Heart right ventricle (tissue), 16 donors: ENCODE data around the gene HRNR. TPM values are rescaled to one million over a fixed set of nuclear protein-coding genes. Genes with fewer than 3 reads are reported as not detected.
A peak's percentile ranks its signal among the peaks of the same experiment; 100 is the strongest.

ENCODE experiments used
- ATAC-seq, 8 donors: fragments of 200-7000 bp; cut with Tn5 transposase; one replicate each; pipeline ENCODE4 v1.9.1; 2020; ENCODE audit warnings: mild to moderate bottlenecking in 8 of 8, moderate library complexity in 8 of 8, moderate number of reproducible peaks in 1 of 8
- DNase-seq, 2 donors: peaks; one replicate each; pipeline ENCODE4 v3.0.0-alpha.2; 2020
- H3K27ac ChIP-seq, 10 donors: fragments of 200-600 bp; sonication (generic) in 2 of 10; one replicate each; pipeline versions ENCODE4 v1.5.0 to v1.8.0; 2020 to 2022; ENCODE audit warnings: mild to moderate bottlenecking in 3 of 10
- H3K27me3 ChIP-seq, 7 donors: fragments of 200-600 bp; one replicate each; pipeline ENCODE4 v1.8.0; 2021 to 2022; ENCODE audit warnings: mild to moderate bottlenecking in 2 of 7
- H3K36me3 ChIP-seq, 9 donors: fragments of 200-600 bp; sonication (generic) in 1 of 9; one replicate each; pipeline versions ENCODE4 v1.5.0 to v1.8.0; 2020 to 2022; ENCODE audit warnings: mild to moderate bottlenecking in 2 of 9
- H3K4me1 ChIP-seq, 9 donors: fragments of 200-600 bp; sonication (generic) in 1 of 9; one replicate each; pipeline versions ENCODE4 v1.5.0 to v1.8.0; 2020 to 2022; ENCODE audit warnings: mild to moderate bottlenecking in 4 of 9
- H3K4me3 ChIP-seq, 10 donors: fragments of 200-600 bp; sonication (generic) in 2 of 10; one replicate each; pipeline versions ENCODE4 v1.5.0 to v1.8.0; 2020 to 2022; ENCODE audit warnings: mild to moderate bottlenecking in 7 of 10, moderate library complexity in 2 of 10
- H3K9me3 ChIP-seq, 11 donors: fragments of 200-600 bp in 10 of 11; sonication (generic) in 2 of 11; one replicate each; pipeline versions ENCODE4 v1.5.0 to v1.8.0; 2013 to 2022; ENCODE audit warnings: mild to moderate bottlenecking in 2 of 11, control low read depth in 1 of 11, moderate library complexity in 1 of 11
- CTCF ChIP-seq, 9 donors: fragments of 200-600 bp; sonication (generic) in 2 of 9; IDR thresholded peaks; one replicate each; pipeline versions ENCODE4 v1.5.0 to v1.8.0; 2021 to 2022; ENCODE audit warnings: antibody characterized with exemption in 9 of 9, mild to moderate bottlenecking in 5 of 9, moderate library complexity in 1 of 9
- WGBS, 2 donors: extraction: QIAGEN DNeasy Blood & Tissue Kit; methylation state at CpG; one replicate each; pipeline ENCODE4 v1.1.7; 2013; ENCODE audit warnings: inconsistent platforms in 1 of 2; 5-methylcytosine and 5-hydroxymethylcytosine counted together
- intact Hi-C, 10 donors: fragments of 100-400 bp; cut with DNase I; formaldehyde crosslinking; loops; one replicate each; pipeline versions ENCODE4 v1.11.1 to v1.14.2; 2022
- polyA plus RNA-seq, 2 donors: library from polyadenylated mRNA; stranded (reverse); fragments of 200-250 nt; gene quantifications; one replicate each; pipeline ENCODE4 v1.2.3, GENCODE V29; 2013
- total RNA-seq, 10 donors: library from RNA; stranded (reverse); fragmentation: NEBNext Ultra II Directional in 3 of 10; extraction: Animal tissue kit (Norgen Biotek cat#: 25700) in 3 of 10; gene quantifications; one replicate each; pipeline versions ENCODE4 v1.2.1 to v1.2.4, GENCODE V29; 2021 to 2023
- donor health status: Arrhythmogenic right ventricular cardiomyopathy.
- donor health status: ischemic (EF 13 %, LVEDD 7.1; RV severe dilation, severe dysfunction).
- donor health status: healthy with polysubstance abuse.
- donor health status: DM: no; HTN: yes; CAD: no.
- donor health status: DM: no; HTN: no; CAD: no.
- donor health status: ischemic (EF 25% LVEDD 6.9; RV normal size, moderate dysfunction).
- donor health status: ischemic (EF 25% LVEDD 5.7; RV mildly dilated, moderate dysfunction).
- donor health status: healthy.
- donor health status: DM: yes; HTN: yes; CAD: no.
- donor health status: Ischemic cardiomyopathy.
- donor health status: ischemic (EF 35%, LVEDD 5.7; RV mildly dilated, moderate dysfunction).
- donor health status: nonischemic (EF 11% LVEDD 7.7; RV severe dilation, severe dysfunction).
- donor health status: DM: yes; HTN: yes; CAD: no.
- donor health status: PGD.
- donor health status: ischemic (EF 29% LVEDD 5.4; RV normal size, mild dysfunction).
- donor health status: nonischemic (EF 23%, LVEDD 6.1; RV moderate dilation, normal function).

The HRNR gene
- total and polyA plus RNA-seq, 12 donors: 0.07 TPM; not detected in 11

GRCh38 chr1:152190589-152190988 is 33.4 kb downstream of the HRNR start:
- Histone ChIP-seq H3K4me3 (no peak overlapping the region), H3K27ac (no peak overlapping the region), H3K4me1 (peaks cover 0 to 15% (median 0%) of the 10 kb centered on the region in 9 donors), H3K27me3 (peaks cover 0 to 24% (median 0%) of the 10 kb centered on the region in 7 donors), H3K36me3 (no peaks in the 10 kb centered on the region), H3K9me3 (peaks cover 0 to 9% (median 0%) of the 10 kb centered on the region in 11 donors)
- DNase-seq: no peak
- intact Hi-C loops: loop anchor here in 4 of 10 donors (2.0 to 5.0 kb wide), 4 partner anchors 157 to 267 kb away; no protein-coding TSS in a partner anchor
- no peak for ATAC-seq
- WGBS, 2 donors: 56 to 66% methylated on average over 2 of the region's 2 CpGs
- no peak for TF ChIP-seq CTCF (IDR thresholded peaks at IDR 0.05)

GRCh38 chr1:152189657-152190442 is 34.1 kb downstream of the HRNR start:
- Histone ChIP-seq H3K27ac (peak overlapping the region in 4 of 10 donors; percentile 52 to 69 (median 60)), H3K4me3 (peak overlapping the region in 8 of 10 donors; percentile 57 to 69 (median 61)), H3K36me3 (no peaks in the 10 kb centered on the region), H3K9me3 (peaks cover 0 to 7% (median 0%) of the 10 kb centered on the region in 11 donors), H3K27me3 (peaks cover 0 to 28% (median 0%) of the 10 kb centered on the region in 7 donors), H3K4me1 (peaks cover 0 to 15% (median 0%) of the 10 kb centered on the region in 9 donors)
- intact Hi-C loops: loop anchor here (1.0 to 10.0 kb wide), 9 partner anchors 48 to 269 kb away; no protein-coding TSS in a partner anchor
- peak; percentile 42 to 80 (median 77) for TF ChIP-seq CTCF (IDR thresholded peaks at IDR 0.05)
- ATAC-seq (peak in 7 of 8 donors; percentile 46 to 75 (median 68)), DNase-seq (peak; percentile 45 to 54)
- WGBS, 2 donors: 18 to 25% methylated on average over 9 of the region's 9 CpGs

- Histone ChIP-seq H3K9me3 (no peaks in the 10 kb centered on the region), H3K27ac (peak overlapping the region in 9 of 10 donors; percentile 16 to 73 (median 66)), H3K4me1 (peaks cover 0 to 15% (median 0%) of the 10 kb centered on the region in 9 donors), H3K36me3 (no peaks in the 10 kb centered on the region), H3K4me3 (peak overlapping the region; percentile 30 to 69 (median 60)), H3K27me3 (peaks cover 0 to 28% (median 1%) of the 10 kb centered on the region in 7 donors)
- TF ChIP-seq CTCF (IDR thresholded peaks at IDR 0.05): peak; percentile 63 to 92 (median 79)
- intact Hi-C loops: loop anchor here in 9 of 10 donors (1.0 to 10.0 kb wide), 9 partner anchors 47 to 270 kb away; no protein-coding TSS in a partner anchor
- DNase-seq (peak; percentile 65 to 77), ATAC-seq (peak in 7 of 8 donors; percentile 70 to 86 (median 81))
- WGBS, 2 donors: 1 to 12% methylated on average over 62 of the region's 62 CpGs
Measured at GRCh38 chr1:152188673-152189591, 35.1 kb downstream of the HRNR start.
